Hematopoietic multipotent progenitor cell treated with erythropoietin and hydrocortisone succinate and interleukin-3 and kit ligand, for 4 days (in vitro differentiated cells): ENCODE results near the gene LTO1.
"Not testable (repeated sequence)": the region's sequence is repeated elsewhere in the genome, so short reads cannot be mapped to it uniquely, and the experiment has no call there.

ENCODE experiments used
- DNase-seq: peaks from one replicate; pipeline ENCODE4 v3.0.0-alpha.2; 2015

Gene LTO1

DNA sequence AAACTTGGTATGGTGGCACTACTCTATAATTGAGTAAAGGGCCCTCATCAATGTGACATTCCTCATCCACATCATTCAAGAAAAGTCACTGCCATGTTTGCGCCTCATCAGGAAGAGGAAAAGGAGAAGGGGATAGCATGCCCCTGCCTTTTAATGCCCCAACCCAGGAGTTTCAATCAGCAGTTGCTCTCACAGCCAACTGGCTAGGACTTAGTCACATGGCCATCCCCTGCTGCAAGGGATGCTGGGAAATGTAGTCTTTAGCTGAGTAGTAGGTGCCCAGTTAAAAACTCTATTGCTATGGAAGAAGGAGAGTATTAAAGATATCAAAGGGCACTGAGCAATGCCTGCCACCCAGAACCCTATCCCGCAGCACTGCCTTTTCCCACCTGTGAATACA lies 45.1 kb downstream of the LTO1 start:
- peak; percentile 47 for DNase-seq

DNA sequence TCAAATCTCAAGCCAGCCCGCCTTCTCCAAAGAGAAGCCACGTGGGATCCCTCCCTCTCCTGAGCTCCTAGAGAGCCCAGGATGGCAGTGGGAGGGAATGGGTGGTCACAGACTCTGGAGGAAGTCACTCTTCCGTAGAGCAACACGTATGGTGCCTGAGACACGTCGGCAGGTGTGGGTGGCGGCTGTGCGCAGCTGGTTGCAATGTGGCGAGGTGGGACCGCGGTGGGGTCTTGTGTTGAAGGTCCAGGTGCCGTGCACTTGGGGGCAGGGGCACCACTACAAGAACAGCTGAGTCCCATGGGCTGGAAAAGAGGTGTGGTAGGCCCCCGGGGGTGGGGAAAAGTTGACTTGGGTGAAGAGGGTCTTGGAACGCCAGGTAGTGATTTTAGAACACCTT lies 47.6 kb downstream of the LTO1 start:
- no peak for DNase-seq

DNA sequence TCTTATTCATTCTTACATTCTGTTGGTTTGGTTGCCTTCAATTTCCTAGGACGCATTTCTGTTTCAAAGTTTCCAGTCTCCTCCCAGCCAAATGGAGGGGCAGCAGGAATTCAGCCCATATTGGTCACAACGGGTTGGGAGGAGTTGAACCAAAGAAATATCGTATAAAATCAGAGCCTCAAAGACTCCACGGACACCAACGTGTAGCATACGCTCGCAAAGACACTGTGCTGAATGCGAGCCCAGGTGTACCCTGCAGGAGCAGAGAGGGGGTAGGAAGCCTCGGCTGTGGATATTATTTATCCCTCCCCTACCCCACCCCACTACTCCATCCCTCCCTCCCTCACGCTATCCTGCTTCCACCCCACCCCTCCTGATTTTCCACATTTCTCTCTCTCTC lies 49.7 kb downstream of the LTO1 start:
- no peak for DNase-seq

DNA sequence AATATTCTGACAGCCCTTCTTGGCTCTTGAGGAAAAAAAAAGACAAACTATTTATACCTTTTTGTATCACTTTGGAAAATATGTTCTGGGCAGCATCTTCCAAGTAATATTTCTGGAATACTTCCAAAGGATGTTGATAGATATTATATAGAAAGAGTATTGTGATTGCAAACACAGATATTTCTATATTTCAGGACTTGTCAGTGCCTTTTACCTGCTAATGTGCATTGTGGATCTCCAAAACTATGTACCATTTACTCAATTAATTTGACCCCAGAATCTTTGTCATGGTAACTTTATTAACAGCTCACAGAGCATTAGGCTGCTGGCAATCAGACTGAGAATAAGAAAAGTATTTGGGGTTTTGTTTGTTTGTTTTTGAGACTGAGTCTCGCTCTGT lies 50.9 kb downstream of the LTO1 start:
- no peak for DNase-seq

DNA sequence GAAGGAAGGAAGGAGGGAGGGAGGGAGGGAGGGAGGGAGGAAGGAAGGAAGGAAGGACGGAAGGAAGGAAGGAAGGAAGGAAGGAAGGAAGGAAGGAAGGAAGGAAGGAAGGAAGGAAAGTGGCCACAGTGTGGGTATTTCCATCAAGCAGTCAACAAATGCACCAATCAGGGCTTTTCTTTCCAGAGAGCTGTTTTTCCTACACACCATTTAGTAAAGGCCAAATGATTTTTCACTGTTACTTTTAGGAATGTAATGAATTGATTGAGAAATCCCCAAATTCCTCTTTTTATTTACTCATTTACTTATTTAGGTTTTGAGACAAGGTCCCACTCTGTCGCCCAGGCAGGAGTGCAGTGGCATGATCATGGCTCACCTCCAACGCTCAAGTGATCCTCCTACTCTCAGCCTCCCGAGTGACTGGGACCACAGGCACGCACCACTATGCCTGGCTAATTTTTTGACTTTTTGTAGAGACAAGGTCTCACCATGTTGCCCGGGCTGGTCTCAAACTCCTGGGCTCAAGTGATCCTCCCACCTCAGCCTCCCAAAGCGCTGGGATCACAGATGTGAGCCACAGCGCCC lies 53.0 kb downstream of the LTO1 start:
- DNase-seq, result not testable (repeated sequence)

DNA sequence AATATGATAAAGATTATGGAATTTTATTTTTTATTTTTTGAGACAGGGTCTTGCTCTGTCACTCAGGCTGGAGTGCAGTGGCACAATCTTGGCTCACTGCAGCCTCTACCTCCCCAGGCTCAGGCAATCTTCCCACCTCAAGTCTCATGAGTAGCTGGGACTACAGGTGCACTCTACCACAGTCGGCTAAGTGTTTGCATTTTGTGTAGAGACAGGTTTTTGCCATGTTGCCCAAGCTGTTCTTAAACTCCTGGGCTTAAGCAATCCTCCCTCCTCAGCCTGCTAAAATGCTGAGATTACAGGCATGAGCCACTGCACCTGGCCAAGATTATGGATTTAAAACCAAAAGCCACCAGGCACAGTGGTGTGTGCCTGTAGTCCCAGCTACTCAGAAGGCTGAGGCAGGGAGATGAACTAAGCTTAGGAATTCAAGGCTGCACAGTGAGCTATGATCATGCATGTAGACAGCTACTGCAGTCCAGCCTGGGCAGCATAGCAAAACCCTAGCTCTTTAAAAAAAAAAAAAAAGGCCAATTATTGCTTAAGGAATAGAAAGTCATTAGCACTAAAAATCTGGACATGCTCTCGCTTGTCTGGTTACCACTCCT lies 54.4 kb downstream of the LTO1 start:
- DNase-seq, result no peak

DNA sequence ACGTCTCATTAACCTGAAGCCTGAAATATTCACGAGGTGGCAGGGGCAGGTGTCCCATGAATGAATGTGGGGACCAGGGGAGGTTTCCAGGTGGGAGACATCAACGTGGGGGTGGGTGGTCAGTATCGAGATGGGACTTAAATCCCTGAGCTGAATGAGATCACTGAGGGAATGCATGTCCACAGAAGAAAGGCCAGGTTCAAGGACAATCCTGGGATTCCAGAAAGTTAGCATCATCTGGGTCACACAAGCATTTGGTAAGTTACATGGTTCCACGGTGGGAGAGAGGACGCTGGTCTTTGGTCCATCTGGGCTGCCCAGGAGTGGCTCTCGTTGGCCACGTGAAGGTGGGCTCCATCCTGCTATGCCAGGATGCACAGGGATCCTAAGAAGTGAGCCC lies 56.9 kb downstream of the LTO1 start:
- no peak for DNase-seq

DNA sequence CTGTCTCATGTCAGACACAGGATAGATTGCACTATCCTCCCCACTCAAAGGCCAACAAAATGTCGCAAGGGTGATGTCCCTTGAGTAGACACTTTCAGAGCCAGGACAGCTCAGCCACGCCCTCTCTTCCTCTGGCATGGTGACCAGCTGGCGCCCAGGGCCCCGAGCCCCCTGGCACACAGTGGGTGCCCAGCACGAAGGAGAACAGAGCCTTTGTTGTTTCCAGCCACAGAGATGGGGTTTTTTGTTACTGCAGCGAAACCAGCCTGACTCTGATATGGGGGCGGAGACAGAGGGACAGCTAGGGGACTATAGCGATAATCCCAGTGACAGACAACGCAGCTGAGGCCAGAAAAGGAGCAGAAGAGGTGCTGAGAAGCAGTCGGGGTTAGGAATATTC lies 57.5 kb downstream of the LTO1 start:
- no peak for DNase-seq

DNA sequence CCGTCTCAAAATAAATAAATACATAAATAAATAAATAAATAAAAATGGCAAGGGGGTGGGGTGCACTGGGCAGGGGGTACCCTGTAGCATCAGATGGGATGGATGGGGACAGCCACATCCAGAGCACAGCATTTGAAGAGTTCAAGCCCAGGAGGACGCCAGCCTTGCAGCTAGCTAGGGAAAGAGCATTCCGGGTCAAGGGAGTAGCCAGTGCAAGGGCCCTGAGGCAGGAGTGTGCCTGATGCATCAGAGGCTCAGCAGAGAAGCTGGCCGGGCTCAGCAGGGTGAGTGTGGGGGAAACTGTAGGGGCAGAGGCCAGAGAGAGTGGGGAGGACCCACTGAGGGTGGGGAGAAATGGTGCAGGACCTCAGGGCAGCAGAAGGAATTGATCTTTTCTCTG lies 57.9 kb downstream of the LTO1 start:
- DNase-seq, result no peak
